Adrenal gland (tissue), 12 donors: ENCODE measurements around the gene ADGRB2. TPM values are rescaled to one million over a fixed set of nuclear protein-coding genes. Genes with fewer than 3 reads are reported as not detected.

Experiments
- DNase-seq, 7 donors: peaks; one replicate each; pipeline ENCODE4 v3.0.0-alpha.2; 2019 to 2020
- H3K27ac ChIP-seq, 5 donors: fragments of 200-600 bp; sonication (generic) in 4 of 5; 1 replicate in 3 of 5; 2 replicates in 2 of 5; pipeline versions ENCODE4 v1.5.1 to v1.8.0; 2016 to 2020; ENCODE audit warnings: mild to moderate bottlenecking in 1 of 5
- H3K27me3 ChIP-seq: fragments of 200-600 bp; 2 replicates; pipeline ENCODE4 v1.8.0; 2021
- H3K36me3 ChIP-seq, 2 donors: fragments of 200-600 bp; replicated peaks in 1 of 2; 1 replicate in 1 of 2; 2 replicates in 1 of 2; pipeline versions ENCODE4 v1.5.1 to v1.8.0; 2018 to 2022
- H3K4me1 ChIP-seq, 2 donors: fragments of 200-600 bp; replicated peaks in 1 of 2; 1 replicate in 1 of 2; 2 replicates in 1 of 2; pipeline versions ENCODE4 v1.5.1 to v1.8.0; 2018 to 2021
- H3K4me3 ChIP-seq, 4 donors: fragments of 200-600 bp; sonication (generic) in 3 of 4; one replicate each; pipeline ENCODE4 v1.5.1; 2016 to 2018
- H3K9me3 ChIP-seq, 3 donors: fragments of 200-600 bp; sonication (generic) in 1 of 3; replicated peaks in 1 of 3; 1 replicate in 2 of 3; 2 replicates in 1 of 3; pipeline versions ENCODE4 v1.5.1 to v1.8.0; 2016 to 2021
- POLR2A ChIP-seq, 2 donors: fragments of 450-650 bp; IDR thresholded peaks; one replicate each; pipeline ENCODE4 v1.6.1; 2017; ENCODE audit warnings: antibody characterized with exemption in 2 of 2, mild to moderate bottlenecking in 2 of 2, moderate library complexity in 1 of 2
- WGBS, 4 donors: extraction: QIAGEN DNeasy Blood & Tissue Kit in 2 of 4; methylation state at CpG; one replicate each; pipeline versions ENCODE4 v1.1.5 to v1.1.7; 2013 to 2017; 5-methylcytosine and 5-hydroxymethylcytosine counted together
- intact Hi-C, 2 donors: fragments of 100-400 bp; cut with DNase I; formaldehyde crosslinking; loops; one replicate each; pipeline versions ENCODE4 v1.14.1 to v1.15.0; 2022 to 2023
- polyA plus RNA-seq, 3 donors: library from polyadenylated mRNA; stranded (reverse); fragments of 200-250 nt in 2 of 3; fragments of 350-450 nt in 1 of 3; fragmentation: Illumina TruSeq in 1 of 3; extraction: RNeasy Lipid Tissue Mini Kit (QIAGEN cat#74804) in 1 of 3; gene quantifications; one replicate each; pipeline ENCODE4 v1.2.3, GENCODE V29; 2013 to 2014
- total RNA-seq, 9 donors: library from RNA; depleted of rRNA in 4 of 9; stranded (reverse); fragments of >200 nt in 4 of 9; fragments of 120-200 nt in 1 of 9; fragmentation: NEBNext Ultra II Directional in 1 of 9; extraction: Animal tissue kit (Norgen Biotek cat#: 25700) in 1 of 9; gene quantifications; one replicate each; pipeline versions ENCODE4 v1.1.0 to v1.2.4, GENCODE V29; 2013 to 2023
- TF ChIP-seq, protein P1 (sequence below), 6 experiments: fragments of 450-650 bp in 4 of 6; fragments of 200-600 bp in 2 of 6; sonication (generic) in 1 of 6; IDR thresholded peaks; 1 replicate in 5 of 6; 2 replicates in 1 of 6; pipeline versions ENCODE4 v1.5.1 to v1.8.0; 2016 to 2021; ENCODE audit warnings: antibody characterized with exemption in 6 of 6, mild to moderate bottlenecking in 2 of 6, moderate library complexity in 1 of 6
- donor health status: healthy with polysubstance abuse.
- donor health status: Bipolar disorder and iron deficiency.
- donor health status: DM: yes; HTN: yes; CAD: no.
- donor health status: DM: no; HTN: no; CAD: no.
- donor health status: DM: no; HTN: no; CAD: no.
- donor health status: DM: yes; HTN: yes; CAD: no.

ADGRB2 gene
- total and polyA plus RNA-seq, 12 donors = 1.8 to 57.3 (median 5.1) TPM

DNA sequence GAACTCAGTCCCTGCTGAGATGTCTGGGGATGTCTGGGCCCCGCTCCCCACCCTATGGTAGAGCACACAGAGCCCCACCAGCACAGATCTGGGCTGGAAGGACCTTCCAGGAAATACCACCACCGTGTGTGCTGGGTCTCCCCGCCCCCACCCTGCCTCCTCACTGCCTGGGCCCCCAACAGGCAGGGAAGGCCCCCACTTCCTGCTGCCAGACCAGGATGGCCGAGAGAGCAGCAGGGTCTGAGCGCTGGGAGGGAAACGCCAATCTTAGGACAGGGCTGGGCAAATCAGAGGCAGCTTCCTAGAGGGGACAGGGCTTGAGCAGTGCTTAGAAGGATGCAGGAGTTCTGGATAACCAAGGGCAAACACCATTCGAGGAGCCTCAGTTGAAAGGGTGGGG is 11.9 kb downstream of the ADGRB2 start:
- 60 to 67% (median 63%) methylated on average over 4 to 7 of the region's 7 CpGs for WGBS, 4 donors
- H3K27me3 ChIP-seq = no peaks in the 10 kb centered on the region
- TF ChIP-seq, protein P1, sequence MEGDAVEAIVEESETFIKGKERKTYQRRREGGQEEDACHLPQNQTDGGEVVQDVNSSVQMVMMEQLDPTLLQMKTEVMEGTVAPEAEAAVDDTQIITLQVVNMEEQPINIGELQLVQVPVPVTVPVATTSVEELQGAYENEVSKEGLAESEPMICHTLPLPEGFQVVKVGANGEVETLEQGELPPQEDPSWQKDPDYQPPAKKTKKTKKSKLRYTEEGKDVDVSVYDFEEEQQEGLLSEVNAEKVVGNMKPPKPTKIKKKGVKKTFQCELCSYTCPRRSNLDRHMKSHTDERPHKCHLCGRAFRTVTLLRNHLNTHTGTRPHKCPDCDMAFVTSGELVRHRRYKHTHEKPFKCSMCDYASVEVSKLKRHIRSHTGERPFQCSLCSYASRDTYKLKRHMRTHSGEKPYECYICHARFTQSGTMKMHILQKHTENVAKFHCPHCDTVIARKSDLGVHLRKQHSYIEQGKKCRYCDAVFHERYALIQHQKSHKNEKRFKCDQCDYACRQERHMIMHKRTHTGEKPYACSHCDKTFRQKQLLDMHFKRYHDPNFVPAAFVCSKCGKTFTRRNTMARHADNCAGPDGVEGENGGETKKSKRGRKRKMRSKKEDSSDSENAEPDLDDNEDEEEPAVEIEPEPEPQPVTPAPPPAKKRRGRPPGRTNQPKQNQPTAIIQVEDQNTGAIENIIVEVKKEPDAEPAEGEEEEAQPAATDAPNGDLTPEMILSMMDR (IDR thresholded peaks at IDR 0.05) = no peak
- no peak for TF ChIP-seq POLR2A (IDR thresholded peaks at IDR 0.05)
- no peak overlapping the region for H3K27ac ChIP-seq
- H3K9me3 ChIP-seq = no peaks in the 10 kb centered on the region
- no peaks in the 10 kb centered on the region for H3K36me3 ChIP-seq
- DNase-seq = no peak
- H3K4me1 ChIP-seq = peaks cover 0 to 21% of the 10 kb centered on the region in 2 donors
- intact Hi-C loops = no loop called here
- H3K4me3 ChIP-seq = no peak overlapping the region

DNA sequence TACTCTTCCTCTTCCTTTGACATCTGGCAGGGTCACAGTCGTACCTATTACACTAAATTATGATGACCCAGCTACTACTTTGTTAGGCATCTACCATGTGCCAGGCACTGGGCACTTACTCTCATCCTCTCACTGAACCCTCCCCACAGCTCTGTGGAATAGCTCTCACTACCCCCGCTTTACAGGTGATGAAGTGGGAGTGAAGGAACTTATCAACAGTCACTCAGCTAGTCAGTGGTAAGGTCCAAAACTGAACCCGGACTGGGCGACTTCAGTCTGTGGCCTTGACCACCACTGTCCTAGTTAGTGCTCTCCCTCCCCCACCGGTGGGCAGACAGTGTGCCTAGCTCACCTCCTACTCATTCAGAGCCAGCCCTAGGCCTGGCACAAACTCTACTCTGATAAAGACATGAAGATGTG is 12.3 kb downstream of the ADGRB2 start:
- Histone ChIP-seq H3K4me1 (peaks cover 0 to 21% of the 10 kb centered on the region in 2 donors), H3K4me3 (no peak overlapping the region), H3K27me3 (no peaks in the 10 kb centered on the region), H3K9me3 (no peaks in the 10 kb centered on the region), H3K36me3 (no peaks in the 10 kb centered on the region), H3K27ac (no peak overlapping the region)
- 57 to 64% (median 60%) methylated on average over 5 of the region's 5 CpGs for WGBS, 4 donors
- DNase-seq = no peak
- intact Hi-C loops = no loop called here
- no peak for TF ChIP-seq POLR2A (IDR thresholded peaks at IDR 0.05)
- TF ChIP-seq, protein P1 (IDR thresholded peaks at IDR 0.05) = no peak

DNA sequence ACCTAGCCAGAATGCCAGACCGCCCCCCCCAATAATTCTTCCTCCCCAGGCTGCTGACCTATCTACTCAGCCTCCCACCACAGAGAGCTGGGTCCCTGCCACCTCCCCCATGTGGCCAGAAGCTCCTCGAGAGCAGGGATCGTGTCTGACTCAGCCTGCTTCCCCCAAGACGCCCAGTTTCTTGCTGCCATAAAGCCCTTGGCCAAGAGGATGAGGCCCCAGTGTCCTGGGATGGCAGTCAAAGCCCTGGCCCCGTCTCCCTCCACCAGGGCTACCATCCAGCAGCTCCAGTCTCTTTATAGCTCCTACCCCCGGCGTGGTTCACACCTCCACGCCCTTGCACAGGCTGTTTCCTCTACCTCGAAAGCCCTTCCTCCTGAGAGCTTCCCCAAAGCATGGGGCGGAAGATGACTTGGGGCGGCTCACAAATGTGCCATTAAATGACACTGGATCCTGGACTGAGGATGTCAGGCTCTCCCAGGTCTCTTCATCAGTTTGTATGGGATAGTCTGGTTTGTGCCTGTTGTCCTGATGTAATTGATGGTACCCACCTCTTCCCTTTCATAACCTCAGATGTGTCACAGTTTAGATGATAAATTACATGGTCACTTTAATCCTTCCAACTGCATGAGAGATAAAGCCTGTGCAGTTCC is 13.2 kb downstream of the ADGRB2 start:
- WGBS, 4 donors = 58 to 81% (median 62%) methylated on average over 3 to 11 of the region's 11 CpGs

DNA sequence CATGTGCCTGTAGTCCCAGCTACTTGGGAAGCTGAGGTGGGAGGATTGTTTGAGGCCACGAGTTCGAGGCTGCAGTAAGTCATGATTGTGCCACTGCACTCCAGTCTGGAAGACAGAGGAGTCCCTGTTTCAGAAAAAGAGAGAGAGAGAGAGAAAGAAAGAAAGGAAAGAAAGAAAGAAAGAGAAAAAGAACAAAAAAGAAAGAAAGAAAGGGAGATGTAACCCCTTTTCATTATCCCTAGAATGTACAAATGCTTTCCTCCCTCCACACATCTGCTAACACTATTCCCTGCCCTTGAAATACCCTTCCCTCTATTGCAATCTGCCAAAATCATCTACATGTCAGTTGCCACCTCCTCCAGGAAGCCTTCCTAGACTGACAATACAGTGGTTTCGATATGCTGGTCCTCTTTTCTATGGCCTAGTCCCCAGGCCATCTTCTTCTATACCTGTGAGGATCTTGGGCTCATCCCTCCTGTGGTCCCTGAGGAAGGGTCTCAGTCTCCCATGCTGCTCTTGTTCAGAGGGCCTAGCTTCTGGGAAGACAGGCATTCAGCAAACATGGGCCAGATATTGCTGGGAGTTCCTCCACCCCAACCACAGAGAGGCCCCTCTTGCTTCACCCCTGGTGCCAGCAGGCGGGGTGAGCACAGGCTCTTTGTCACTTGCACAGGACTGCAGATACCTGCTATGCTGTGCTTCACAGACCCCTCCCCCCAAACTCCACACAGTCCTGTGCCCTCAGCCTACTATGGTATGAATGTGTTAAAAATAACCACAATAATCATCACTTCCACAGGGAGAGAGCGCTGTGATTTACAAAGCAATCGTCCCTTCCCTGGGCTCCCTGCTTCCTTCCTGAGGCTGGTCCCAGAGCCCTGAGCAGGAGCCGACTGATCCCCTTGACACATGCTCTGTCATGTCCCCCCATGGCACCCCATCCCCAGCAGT is 14.1 kb downstream of the ADGRB2 start:
- no peak overlapping the region for H3K27ac ChIP-seq
- no peak for TF ChIP-seq POLR2A (IDR thresholded peaks at IDR 0.05)
- TF ChIP-seq, protein P1 (IDR thresholded peaks at IDR 0.05) = no peak
- H3K27me3 ChIP-seq = no peaks in the 10 kb centered on the region
- intact Hi-C loops = loop anchor here (5.0 kb wide), 1 partner anchor 88 kb away; no protein-coding TSS in a partner anchor
- 70 to 87% (median 81%) methylated on average over 6 to 7 of the region's 7 CpGs for whole genome bisulfite sequencing, 4 donors
- no peaks in the 10 kb centered on the region for H3K36me3 ChIP-seq
- peaks cover 0 to 22% of the 10 kb centered on the region in 2 donors for H3K4me1 ChIP-seq
- no peak overlapping the region for H3K4me3 ChIP-seq
- no peaks in the 10 kb centered on the region for H3K9me3 ChIP-seq
- DNase-seq = no peak

More for the DNA sequence above, 13.2 kb downstream of the ADGRB2 start:
- Histone ChIP-seq H3K27me3 (no peaks in the 10 kb centered on the region), H3K36me3 (no peaks in the 10 kb centered on the region), H3K4me3 (no peak overlapping the region), H3K9me3 (no peaks in the 10 kb centered on the region), H3K4me1 (peaks cover 0 to 21% of the 10 kb centered on the region in 2 donors), H3K27ac (no peak overlapping the region)
- intact Hi-C loops = no loop called here
- no peak for DNase-seq
- TF ChIP-seq, protein P1 (IDR thresholded peaks at IDR 0.05) = no peak
- TF ChIP-seq POLR2A (IDR thresholded peaks at IDR 0.05) = no peak
